Activated naive CD4-positive, alpha-beta T cell treated with anti-CD3 and anti-CD28 coated beads for 36 hours (primary cell): Measurements from ENCODE around the gene GMNN. TPM values are rescaled to one million over a fixed set of nuclear protein-coding genes. Genes with fewer than 3 reads are reported as not detected.

Experiments
- CTCF ChIA-PET: fragments of 350-600 bp; sonication (Branson Sonifier 250); formaldehyde crosslinking; loops from one replicate; lab custom pipeline; 2021; ENCODE audit warnings: antibody characterized with exemption; lab: Charles Lee
- DNase-seq: peaks from one replicate; pipeline ENCODE4 v3.0.0-alpha.2; 2020
- H3K27ac Mint-ChIP-seq: one replicate; pipeline ENCODE4 v1.8.0; 2021; ENCODE audit warnings: mild to moderate bottlenecking, mixed read lengths
- H3K27me3 Mint-ChIP-seq: one replicate; pipeline ENCODE4 v1.8.0; 2021; ENCODE audit warnings: low read depth, mixed read lengths
- H3K36me3 Mint-ChIP-seq: one replicate; pipeline ENCODE4 v1.8.0; 2021; ENCODE audit warnings: low read depth, mixed read lengths
- H3K4me1 Mint-ChIP-seq: one replicate; pipeline ENCODE4 v1.8.0; 2021; ENCODE audit warnings: low read depth, mixed read lengths
- H3K4me3 Mint-ChIP-seq: one replicate; pipeline ENCODE4 v1.8.0; 2021; ENCODE audit warnings: mild to moderate bottlenecking, moderate library complexity, mixed read lengths
- H3K9me3 Mint-ChIP-seq: one replicate; pipeline ENCODE4 v1.8.0; 2021; ENCODE audit warnings: mixed read lengths
- intact Hi-C: fragments of 100-400 bp; cut with micrococcal nuclease; formaldehyde crosslinking; loops from one replicate; pipeline ENCODE4 v1.15.1; 2023
- total RNA-seq, 2 experiments: library from RNA; stranded (reverse); gene quantifications; one replicate each; pipeline ENCODE4 v1.2.3, GENCODE V29; 2021

The GMNN gene
- total RNA-seq, 2 experiments from 2014 or later, result 84.9 to 85.1 TPM

DNA sequence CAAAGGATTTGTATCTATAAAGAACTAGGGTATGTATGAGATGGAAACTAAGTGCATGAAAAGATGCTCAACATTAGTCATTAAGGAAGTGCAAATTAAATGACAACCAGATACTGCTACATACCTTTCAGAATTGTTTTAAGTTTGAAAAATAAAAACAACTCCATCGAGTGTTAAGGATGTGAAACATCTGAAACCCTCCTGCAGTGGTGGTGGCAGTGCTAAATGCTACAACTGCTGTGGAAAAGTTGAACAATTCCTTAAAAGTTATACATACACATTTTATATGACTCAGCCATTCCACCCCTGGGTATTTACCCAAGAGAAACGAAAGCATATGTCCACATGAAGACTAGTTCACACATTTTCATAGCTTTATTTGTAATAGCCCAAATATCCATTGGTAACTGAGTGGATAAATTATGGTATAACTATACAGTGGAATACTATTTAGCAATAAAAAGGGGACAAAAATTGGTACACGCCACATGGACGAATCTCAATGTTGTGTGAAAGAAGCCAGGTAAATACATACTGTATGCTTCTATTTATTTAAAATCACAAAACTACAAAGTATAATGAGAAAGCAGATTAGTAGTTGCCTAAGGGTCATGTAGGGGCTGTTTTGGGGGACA is 13.4 kb downstream of the GMNN start:
- Mint-ChIP-seq H3K9me3 (no peaks in the 10 kb centered on the region), H3K4me1 (peaks cover 27% of the 10 kb centered on the region), H3K36me3 (peaks cover 49% of the 10 kb centered on the region), H3K27me3 (no peaks in the 10 kb centered on the region), H3K27ac (no peak overlapping the region), H3K4me3 (no peak overlapping the region)
- DNase-seq, result peak; percentile 27
- CTCF ChIA-PET, result interaction anchor here (0.5 to 1.8 kb wide), 3 partner anchors 134 to 282 kb away, joined by 3 to 4 read pairs (median 4); no protein-coding TSS in a partner anchor
- intact Hi-C loops, result loop anchor here (1.0 kb wide), 1 partner anchor 13 kb away; no protein-coding TSS in a partner anchor

DNA sequence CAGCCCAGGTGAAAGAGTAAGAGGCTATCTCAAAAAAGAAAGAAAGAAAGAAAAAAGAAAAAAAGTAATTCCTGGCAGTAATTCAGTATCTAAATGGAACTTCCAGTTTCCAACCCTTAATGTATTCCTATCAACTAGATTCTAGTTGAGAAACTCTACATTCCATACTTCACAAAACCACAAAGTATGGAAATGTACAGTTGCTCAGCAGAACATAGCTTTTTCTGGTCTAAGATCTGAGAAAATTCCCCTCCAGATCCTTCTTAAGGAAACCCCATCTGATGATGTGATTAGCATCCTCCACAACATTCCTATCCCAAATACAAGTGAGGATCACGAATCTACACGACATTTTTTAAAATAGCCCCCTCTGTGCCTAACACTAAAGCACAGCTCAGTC is 20.4 kb downstream of the GMNN start:
- Mint-ChIP-seq H3K4me1 (peaks cover 34% of the 10 kb centered on the region), H3K27me3 (no peaks in the 10 kb centered on the region), H3K4me3 (no peak overlapping the region), H3K36me3 (peaks cover 3% of the 10 kb centered on the region), H3K9me3 (no peaks in the 10 kb centered on the region), H3K27ac (no peak overlapping the region)
- no peak for DNase-seq
- CTCF ChIA-PET, result no interaction called here
- intact Hi-C loops, result no loop called here

DNA sequence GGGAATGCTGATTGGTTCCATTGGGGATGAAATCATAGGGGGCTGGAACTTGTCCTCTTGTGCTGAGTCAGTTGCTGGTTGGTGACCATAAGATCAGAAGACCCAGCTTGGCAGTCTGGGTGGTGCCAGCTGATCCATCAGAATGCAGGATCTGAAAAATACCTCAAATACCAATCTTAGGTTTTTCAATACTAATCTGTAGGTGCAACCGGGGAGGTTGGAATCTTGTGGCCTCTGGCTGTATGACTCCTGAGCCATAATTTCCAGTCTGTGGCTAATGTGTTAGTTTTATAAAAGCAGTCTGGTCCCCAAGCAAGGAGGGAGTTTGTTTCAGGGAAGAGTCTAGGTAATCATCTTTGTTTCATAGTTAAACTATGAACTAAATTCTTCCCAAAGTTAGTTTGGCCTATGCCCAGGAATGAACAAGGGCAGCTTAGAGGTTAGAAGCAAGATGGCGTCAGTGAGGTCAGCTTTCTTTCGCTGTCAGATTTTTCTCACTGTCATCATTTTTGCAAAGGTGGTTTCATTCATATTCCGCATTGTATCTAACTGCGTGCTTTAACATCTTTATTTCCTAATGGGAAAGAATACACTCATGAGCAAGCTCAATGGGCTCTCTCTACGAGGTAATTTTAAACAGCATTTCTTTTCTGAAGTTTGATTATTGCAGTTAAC is 22.0 kb downstream of the GMNN start:
- peaks cover 34% of the 10 kb centered on the region for H3K4me1 Mint-ChIP-seq
- intact Hi-C loops, result no loop called here
- no peaks in the 10 kb centered on the region for H3K9me3 Mint-ChIP-seq
- CTCF ChIA-PET, result interaction anchor here (0.6 to 1.4 kb wide), 2 partner anchors 8 to 302 kb away, joined by 3 to 4 read pairs; partner anchors contain the start of gene ALDH5A1
- no peak for DNase-seq
- H3K27me3 Mint-ChIP-seq, result no peaks in the 10 kb centered on the region
- no peak overlapping the region for H3K27ac Mint-ChIP-seq
- peaks cover 3% of the 10 kb centered on the region for H3K36me3 Mint-ChIP-seq
- no peak overlapping the region for H3K4me3 Mint-ChIP-seq

DNA sequence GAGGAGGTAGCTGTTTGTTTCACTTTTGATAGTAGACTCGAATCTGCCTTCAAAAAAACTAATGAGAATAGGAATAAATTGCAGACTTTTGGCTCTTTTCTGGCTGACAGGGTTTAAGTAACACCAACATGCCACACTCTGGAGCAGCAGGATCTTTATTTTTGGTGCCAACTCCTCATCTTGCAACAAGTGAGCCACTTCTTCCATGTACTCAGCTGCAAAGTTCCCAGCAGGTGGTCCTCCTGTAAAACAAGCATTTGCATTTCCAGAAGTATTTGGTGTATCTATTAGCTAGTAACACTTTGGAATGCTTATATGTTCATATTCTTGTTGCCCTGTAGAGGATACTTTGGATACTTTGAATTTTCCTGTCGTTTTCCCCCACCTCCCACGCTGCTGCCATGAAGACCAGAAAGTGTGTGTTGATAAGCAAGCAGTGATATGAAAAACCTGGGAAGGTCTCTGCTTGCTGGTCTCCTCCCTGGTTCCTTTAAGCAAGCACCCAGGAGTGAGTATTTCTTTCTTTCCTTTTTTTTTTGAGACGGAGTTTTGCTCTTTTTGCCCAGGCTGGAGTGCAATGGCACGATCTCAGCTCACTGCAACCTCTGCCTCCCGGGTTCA is 23.0 kb downstream of the GMNN start:
- Mint-ChIP-seq H3K27me3 (no peaks in the 10 kb centered on the region), H3K4me1 (peaks cover 34% of the 10 kb centered on the region), H3K9me3 (no peaks in the 10 kb centered on the region), H3K36me3 (peaks cover 2% of the 10 kb centered on the region), H3K27ac (no peak overlapping the region), H3K4me3 (no peak overlapping the region)
- CTCF ChIA-PET, result interaction anchor here (1.2 kb wide), 1 partner anchor 92 kb away, joined by 3 read pairs; no protein-coding TSS in a partner anchor
- no peak for DNase-seq
- intact Hi-C loops, result no loop called here

DNA sequence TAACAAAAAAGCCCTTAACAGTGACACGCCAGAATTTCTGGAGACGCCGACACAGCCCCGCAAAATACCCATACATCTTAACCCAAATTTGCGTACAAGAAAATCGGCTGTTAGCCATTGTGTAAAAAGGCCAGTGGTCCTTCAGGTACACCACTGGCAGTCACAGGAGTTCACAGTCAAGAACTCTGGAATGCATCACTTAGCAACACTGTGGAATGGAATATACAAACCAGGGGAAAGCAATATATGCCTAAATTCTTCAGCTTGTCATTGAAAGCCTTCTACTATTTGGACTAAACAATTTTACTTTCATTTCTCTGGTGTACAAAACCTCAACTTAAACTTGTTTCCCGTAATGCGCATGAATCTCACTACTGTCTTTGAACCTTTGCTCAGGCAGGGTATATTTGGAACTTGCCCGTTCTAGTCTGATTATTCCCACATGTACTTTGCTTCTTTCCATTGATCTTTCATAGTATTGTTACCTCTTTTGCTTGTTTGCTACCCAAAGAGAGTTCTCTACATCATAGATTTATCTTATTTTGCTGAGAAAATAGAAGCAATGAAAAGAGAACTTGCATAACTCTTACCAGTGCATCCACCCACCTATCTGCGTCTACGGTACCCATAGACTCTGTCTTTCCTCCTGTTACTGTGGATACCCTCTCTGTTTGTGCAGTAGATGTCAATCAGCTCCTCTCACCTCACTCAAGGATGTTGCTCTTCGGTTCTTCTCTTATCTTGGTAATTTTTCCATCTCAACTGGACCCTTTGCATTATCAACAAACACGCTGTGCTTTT is 24.2 kb downstream of the GMNN start, which contains the start of gene ARMH2:
TSS of gene ARMH2 (minus strand) at position 178 of the 801 bp plus-strand sequence. CDS start at position 118, 60 bp downstream.
- H3K36me3 Mint-ChIP-seq, result peaks cover 4% of the 10 kb centered on the region
- no peak within 1 kb of the TSS for H3K27ac Mint-ChIP-seq
- H3K27me3 Mint-ChIP-seq, result no peaks in the 10 kb centered on the region
- no peak for DNase-seq
- H3K4me1 Mint-ChIP-seq, result peaks cover 34% of the 10 kb centered on the region
- H3K9me3 Mint-ChIP-seq, result no peaks in the 10 kb centered on the region
- no peak within 1 kb of the TSS for H3K4me3 Mint-ChIP-seq
- CTCF ChIA-PET, result interaction anchor here (1.0 to 1.2 kb wide), 2 partner anchors 93 to 272 kb away, joined by 3 read pairs; no protein-coding TSS in a partner anchor
- intact Hi-C loops, result no loop called here

DNA sequence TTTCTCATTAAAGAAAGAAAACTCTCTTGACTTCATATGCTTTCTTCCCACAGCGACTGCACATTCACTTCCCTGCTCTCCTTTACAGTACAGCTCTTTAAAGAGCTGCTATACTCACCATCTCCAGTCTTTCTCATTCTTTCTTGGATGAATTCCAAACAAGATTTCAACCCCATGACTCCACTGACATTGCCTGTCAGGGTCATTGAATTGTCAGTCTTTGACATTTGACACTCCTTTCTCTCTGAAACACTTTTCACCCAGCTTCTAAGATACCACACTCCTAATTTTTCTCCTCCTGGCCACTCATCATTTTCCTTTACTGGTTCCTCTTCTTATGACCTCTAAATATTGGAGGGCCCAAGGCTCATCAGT is 24.8 kb downstream of the GMNN start:
- H3K27ac Mint-ChIP-seq, result no peak overlapping the region
- intact Hi-C loops, result no loop called here
- CTCF ChIA-PET, result interaction anchor here (1.0 kb wide), 1 partner anchor 271 kb away, joined by 3 read pairs; no protein-coding TSS in a partner anchor

DNA sequence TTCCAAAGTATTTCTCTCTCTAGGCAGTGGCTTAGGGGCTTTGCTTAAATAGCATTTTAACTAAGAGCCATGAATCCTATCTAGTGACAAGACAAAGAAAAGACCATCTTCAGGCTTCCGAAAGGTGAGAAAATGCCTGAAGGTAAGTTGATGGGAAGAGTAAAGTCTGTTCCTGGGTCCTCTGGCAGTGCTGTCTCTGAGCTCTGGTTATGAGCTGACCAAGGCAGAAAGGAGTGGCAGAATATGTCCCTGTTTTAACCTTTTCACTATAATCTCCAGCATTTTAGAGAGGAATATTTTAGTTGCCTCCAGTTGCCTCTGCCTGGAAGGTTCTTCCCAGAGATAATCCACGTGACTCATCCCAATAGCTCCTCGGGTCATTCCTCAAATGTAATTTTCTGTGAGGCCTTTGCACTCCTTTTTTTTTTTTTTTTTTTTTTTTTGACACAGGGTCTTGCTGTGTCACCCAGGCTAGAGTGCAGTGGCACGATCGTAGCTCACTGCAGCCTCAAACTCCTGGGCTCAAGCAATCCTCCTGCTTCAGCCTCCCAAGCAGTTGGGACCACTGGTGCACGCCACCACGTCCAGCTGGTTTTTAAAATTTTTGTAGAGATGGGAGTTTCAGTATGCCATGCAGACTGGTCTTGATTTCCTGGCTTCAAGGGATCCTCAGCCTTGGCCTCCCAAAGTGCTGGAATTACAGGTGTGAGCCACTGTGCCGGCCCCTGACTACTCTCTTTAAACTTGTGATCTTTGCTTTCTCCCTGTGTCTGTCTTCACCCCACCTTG is 27.7 kb downstream of the GMNN start:
- Mint-ChIP-seq H3K27ac (no peak overlapping the region), H3K4me3 (no peak overlapping the region), H3K9me3 (no peaks in the 10 kb centered on the region), H3K4me1 (peaks cover 16% of the 10 kb centered on the region), H3K36me3 (peaks cover 9% of the 10 kb centered on the region), H3K27me3 (no peaks in the 10 kb centered on the region)
- CTCF ChIA-PET, result interaction anchor here (0.8 kb wide), 1 partner anchor 25 kb away, joined by 3 read pairs; no protein-coding TSS in a partner anchor
- intact Hi-C loops, result no loop called here
- no peak for DNase-seq

More for the DNA sequence above, 24.8 kb downstream of the GMNN start:
- H3K36me3 Mint-ChIP-seq, result peaks cover 4% of the 10 kb centered on the region
- peaks cover 34% of the 10 kb centered on the region for H3K4me1 Mint-ChIP-seq
- no peak overlapping the region for H3K4me3 Mint-ChIP-seq
- no peaks in the 10 kb centered on the region for H3K9me3 Mint-ChIP-seq
- DNase-seq, result no peak
- no peaks in the 10 kb centered on the region for H3K27me3 Mint-ChIP-seq

DNA sequence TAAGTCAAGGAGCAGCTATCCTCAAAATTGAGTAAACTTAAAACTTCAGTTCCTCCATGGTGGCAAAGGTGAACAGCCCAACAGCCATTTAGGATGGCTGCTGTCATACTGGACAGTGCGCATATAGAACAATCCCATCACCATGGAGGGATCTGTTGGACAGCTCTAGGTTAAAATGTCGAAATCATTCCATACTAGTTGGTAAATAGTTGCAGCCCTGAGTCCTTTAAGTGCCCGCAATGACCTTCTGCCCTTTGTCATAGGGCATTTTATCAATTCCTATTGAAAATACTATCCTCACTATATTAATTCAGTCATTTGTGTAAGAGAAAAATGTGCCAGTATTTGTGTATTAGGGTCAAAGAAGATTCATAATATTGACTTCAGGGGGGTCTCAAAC is 32.8 kb downstream of the GMNN start:
- H3K4me3 Mint-ChIP-seq, result no peak overlapping the region
- intact Hi-C loops, result no loop called here
- peaks cover 18% of the 10 kb centered on the region for H3K36me3 Mint-ChIP-seq
- peaks cover 2% of the 10 kb centered on the region for H3K4me1 Mint-ChIP-seq
- no peak for DNase-seq
- no peak overlapping the region for H3K27ac Mint-ChIP-seq
- no peaks in the 10 kb centered on the region for H3K9me3 Mint-ChIP-seq
- no peaks in the 10 kb centered on the region for H3K27me3 Mint-ChIP-seq
- CTCF ChIA-PET, result interaction anchor here (0.7 to 1.6 kb wide), 2 partner anchors 17 to 33 kb away, joined by 3 to 4 read pairs; partner anchors contain the start of gene GMNN

DNA sequence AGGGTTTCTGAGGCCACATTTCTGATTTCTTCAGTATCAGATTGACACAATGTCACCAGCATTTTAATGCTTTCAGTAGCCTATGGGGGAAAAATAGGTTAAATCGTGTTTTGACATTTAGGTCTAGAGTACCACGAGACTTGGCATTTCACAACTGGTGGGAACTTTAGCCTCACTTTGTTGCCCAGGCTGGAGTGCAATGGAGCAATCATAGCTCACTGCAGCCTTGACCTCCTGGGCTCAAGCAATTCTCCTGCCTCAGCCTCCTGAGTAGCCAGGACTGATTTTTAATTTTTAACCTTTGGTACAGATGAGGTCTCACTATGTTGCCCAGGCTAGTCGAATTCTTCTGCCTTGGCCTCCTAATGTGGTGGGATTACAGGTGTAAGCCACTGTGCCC is 35.0 kb downstream of the GMNN start:
- Mint-ChIP-seq H3K9me3 (no peaks in the 10 kb centered on the region), H3K4me1 (peaks cover 2% of the 10 kb centered on the region), H3K4me3 (no peak overlapping the region), H3K27ac (no peak overlapping the region), H3K27me3 (no peaks in the 10 kb centered on the region), H3K36me3 (peaks cover 16% of the 10 kb centered on the region)
- no peak for DNase-seq
- CTCF ChIA-PET, result interaction anchor here (0.5 to 1.1 kb wide), 3 partner anchors 9 to 12 kb away, joined by 3 to 4 read pairs (median 3); no protein-coding TSS in a partner anchor
- intact Hi-C loops, result no loop called here

DNA sequence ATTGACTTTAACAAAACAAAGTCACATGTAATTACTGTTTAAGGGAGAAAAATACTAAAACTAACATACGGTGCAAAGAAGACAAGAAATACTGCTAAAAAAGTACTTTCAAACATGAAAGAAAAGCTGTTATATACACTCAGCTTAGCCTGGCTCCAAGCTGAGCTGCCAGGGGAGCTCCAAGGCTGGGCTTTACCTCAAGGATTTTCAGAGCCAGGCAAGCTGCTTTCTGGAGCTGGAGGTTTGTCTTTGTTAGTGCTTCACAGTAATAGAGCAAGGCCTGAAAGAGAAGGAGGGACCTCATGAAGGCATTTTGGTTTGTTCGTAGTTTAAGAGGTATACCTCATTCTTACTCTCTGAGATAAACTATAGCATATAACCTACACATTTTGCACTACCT is 43.6 kb downstream of the GMNN start:
- H3K4me3 Mint-ChIP-seq, result no peak overlapping the region
- intact Hi-C loops, result no loop called here
- H3K36me3 Mint-ChIP-seq, result peaks cover 12% of the 10 kb centered on the region
- H3K9me3 Mint-ChIP-seq, result no peaks in the 10 kb centered on the region
- peaks cover 7% of the 10 kb centered on the region for H3K4me1 Mint-ChIP-seq
- no peaks in the 10 kb centered on the region for H3K27me3 Mint-ChIP-seq
- no peak for DNase-seq
- H3K27ac Mint-ChIP-seq, result peak overlapping the region; percentile 61
- CTCF ChIA-PET, result interaction anchor here (0.8 kb wide), 2 partner anchors 8 to 199 kb away, joined by 3 read pairs; no protein-coding TSS in a partner anchor

DNA sequence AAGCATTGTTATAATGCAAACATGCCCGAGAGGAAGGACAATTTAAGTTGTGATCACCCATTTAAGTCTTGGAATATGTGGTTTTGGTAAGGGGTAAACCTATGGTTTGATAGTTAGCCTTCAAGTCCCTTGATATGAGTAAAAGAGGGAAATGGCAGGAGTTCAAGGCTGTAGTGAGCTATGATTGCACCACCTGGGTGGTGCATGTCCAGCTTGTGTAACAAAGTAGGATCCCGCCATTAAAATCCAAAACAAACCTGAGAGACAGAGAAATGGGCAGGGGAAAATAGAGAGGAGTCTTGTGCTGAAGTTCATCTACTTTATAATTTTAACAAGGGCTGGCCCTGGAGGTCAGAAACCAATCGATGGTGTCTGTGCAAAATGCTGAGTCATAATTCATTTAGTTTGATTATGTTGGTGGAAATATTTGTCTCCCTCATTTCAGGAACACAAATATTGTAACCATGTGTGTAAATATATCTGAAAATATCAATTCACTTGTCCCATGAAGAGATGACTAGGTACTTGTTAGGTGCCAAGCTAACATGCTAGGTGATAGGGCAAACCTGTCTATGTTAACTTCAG is 47.2 kb downstream of the GMNN start:
- Mint-ChIP-seq H3K9me3 (no peaks in the 10 kb centered on the region), H3K4me3 (no peak overlapping the region), H3K27ac (peak overlapping the region; percentile 87), H3K4me1 (peaks cover 7% of the 10 kb centered on the region), H3K36me3 (peaks cover 18% of the 10 kb centered on the region), H3K27me3 (no peaks in the 10 kb centered on the region)
- no peak for DNase-seq
- intact Hi-C loops, result no loop called here
- CTCF ChIA-PET, result interaction anchor here (0.9 to 2.2 kb wide), 5 partner anchors 8 to 196 kb away, joined by 3 to 5 read pairs (median 3); no protein-coding TSS in a partner anchor
